NCI-H2029 (cell line): ENCODE measurements around the gene C1QTNF1.

Source experiments
- DNase-seq: peaks from one replicate; lab custom pipeline; 2025; lab: John Stamatoyannopoulos, UW

Gene C1QTNF1, protein sequence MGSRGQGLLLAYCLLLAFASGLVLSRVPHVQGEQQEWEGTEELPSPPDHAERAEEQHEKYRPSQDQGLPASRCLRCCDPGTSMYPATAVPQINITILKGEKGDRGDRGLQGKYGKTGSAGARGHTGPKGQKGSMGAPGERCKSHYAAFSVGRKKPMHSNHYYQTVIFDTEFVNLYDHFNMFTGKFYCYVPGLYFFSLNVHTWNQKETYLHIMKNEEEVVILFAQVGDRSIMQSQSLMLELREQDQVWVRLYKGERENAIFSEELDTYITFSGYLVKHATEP

DNA sequence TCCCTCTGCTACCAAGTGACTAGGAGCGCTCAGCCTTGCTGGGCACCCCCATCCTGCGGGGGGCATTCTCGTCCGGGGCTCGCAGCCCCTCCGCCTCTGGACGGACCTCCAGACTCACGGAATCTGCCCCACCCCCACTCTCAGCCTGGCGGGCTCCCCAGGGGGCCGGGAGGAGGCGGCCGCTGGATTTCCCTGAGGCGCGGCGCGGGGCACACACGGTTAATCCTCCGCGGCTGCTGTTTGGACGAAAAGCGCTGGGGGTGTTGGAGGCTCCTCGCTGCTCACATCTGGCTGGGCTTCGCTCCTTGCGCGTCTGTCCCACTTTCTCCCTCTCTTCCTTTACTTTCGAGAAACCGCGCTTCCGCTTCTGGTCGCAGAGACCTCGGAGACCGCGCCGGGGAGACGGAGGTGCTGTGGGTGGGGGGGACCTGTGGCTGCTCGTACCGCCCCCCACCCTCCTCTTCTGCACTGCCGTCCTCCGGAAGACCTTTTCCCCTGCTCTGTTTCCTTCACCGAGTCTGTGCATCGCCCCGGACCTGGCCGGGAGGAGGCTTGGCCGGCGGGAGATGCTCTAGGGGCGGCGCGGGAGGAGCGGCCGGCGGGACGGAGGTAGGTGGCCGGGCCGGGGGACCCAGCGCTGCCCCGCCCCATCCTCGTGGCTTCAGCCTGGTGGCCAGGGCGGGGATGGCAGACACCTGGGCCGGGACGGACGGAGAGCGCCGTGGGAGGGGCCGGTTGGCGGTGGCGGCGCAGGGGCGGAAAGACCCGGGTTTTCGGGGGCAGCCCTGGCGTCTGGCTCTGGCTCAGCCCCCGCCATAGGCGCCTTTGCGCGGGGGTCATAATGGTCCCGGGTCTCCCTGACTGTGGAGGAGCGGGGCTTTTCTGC lies at the start of gene C1QTNF1:
Gene C1QTNF1, plus strand, starts transcription at position 284 of the 886 bp plus-strand sequence. CDS start 19,800 bp downstream, outside the sequence.
- DNase-seq: no peak

DNA sequence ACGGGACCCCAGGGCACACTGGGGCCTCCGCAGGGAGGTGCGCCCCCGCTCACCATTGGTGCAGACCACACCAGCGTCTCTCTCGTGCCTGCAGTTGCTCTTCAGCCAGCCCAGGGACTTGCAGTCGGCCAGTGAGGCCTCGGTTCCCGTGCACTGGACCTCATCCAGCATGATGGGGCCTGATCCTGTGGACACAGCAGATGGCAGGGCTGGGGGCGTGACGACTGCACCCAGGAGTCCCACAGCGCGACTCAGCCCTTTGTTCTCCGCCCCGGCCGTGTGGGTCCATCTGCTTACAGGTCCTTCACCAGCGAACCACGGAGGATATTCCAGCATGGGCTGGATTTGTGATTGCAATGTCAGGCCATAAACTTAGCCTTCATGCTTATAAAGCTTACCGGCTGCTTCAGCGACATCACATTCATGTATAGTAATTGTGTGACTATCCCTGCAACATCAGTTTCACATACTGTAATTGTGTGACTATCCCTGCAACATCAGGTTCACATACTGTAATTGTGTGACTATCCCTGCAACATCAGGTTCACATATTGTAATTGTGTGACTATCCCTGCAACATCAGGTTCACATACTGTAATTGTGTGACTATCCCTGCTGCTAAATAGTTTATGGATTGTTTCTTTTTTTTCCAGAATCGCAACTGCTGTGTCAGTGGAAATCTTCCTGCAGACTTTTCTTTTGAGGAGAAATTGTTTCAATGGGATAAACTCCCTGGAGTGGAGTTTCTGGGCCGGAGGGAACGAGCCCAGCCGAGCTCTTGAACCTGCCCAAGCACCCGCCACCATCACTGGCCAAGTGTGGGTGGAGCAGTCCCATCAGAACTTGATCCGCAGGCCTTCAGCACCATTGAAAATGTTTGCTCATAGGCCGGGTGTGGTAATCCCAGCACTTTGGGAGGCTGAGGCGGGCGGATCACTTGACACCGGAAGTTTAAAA lies 49.1 kb upstream of the C1QTNF1 start:
- DNase-seq: peak; percentile 58

DNA sequence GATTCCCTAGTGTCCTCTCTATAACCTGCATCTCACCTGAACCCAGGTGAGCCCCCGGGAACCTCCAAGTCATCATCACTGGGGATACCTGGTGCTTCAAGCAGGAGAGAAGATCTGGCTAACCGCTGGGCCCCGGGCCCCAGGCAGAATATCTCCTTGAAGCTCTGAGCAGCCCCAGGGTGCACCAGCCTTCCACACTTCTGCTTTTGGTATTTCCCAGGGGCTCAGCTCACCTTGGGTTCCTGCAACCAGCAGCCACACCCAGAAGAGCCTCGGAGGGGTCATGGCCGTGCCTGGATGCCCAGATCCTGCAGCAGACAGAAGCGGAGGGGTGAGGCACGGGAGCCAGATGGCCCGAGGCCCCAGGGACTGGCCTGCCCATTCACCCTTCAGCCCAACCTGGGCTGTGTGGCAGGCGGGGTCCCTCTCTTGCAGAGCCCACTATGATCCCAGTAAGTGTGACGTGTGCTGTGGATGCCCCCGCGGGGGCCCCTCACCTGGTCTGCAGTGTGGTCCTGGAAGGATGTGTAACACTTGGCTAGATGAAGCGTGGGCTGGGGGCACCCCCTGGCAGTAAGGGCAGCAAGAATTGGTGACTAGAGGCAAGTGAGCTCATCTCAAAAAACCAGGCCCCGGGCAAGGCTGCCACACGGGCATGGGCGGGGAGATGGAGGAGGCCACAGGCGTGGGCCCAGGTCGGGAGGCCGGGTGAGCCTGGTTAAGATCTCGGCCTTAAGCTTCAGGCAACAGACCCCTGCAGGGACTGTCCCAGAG lies 46.9 kb upstream of the C1QTNF1 start:
- no peak for DNase-seq

DNA sequence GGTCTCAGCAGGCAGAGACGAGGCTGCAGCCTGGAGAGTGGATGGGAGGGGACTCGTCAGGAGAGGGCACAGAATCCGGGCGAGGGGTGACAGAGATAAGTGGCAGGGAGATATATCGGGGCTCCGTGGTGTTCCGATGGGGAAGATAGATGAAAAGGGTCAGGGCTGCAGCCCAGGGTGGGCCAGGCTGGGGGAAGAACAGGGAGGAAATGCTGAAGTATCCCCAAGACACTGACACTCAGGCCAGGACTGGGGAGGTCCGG lies 46.4 kb upstream of the C1QTNF1 start:
- DNase-seq: no peak

DNA sequence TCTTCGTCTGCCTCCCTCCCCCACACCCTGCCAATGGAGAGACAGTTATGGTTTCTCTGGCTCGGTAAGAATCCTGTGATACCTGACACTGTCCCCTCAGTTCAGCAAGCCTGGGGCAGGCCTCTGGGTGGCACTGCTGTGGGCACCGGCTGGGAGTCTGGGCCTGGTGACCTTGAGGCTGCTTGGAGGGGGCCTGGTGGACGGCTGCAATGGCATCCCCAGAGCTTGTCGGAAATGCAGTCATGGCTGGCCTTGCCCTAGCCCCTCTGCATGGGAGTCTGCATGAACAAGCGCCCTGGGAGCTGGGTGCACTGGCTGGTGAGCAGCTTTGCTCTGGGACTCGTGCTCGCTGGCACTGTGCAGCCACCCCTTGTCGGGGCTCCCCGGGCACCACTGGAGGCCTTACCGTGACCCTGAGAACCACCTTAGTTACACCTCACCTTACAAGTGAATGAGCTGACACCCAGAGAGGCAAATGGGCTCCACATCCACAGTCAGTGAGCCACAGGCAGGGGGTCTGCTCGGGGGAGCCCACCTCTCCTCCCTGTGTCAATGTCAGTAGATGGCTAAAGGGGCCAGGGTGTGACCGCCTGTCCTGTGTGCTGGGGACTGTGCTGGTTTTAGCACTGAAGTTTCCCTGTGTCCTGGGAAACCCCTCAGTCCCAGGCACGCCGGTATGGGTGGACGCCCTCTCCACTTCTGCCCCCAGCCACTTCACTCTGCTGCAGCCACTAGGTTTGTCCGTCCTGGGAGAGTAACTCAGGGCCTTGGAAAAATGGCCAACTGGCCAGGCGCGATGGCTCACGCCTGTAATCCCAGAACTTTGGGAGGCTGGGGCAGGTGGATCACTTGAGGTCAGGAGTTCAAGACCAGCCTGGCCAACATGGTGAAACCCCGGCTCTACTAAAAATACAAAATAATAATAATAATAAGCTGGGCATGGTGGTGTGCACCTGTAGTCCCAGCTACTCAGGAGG lies 45.7 kb upstream of the C1QTNF1 start:
- DNase-seq: peak; percentile 28

DNA sequence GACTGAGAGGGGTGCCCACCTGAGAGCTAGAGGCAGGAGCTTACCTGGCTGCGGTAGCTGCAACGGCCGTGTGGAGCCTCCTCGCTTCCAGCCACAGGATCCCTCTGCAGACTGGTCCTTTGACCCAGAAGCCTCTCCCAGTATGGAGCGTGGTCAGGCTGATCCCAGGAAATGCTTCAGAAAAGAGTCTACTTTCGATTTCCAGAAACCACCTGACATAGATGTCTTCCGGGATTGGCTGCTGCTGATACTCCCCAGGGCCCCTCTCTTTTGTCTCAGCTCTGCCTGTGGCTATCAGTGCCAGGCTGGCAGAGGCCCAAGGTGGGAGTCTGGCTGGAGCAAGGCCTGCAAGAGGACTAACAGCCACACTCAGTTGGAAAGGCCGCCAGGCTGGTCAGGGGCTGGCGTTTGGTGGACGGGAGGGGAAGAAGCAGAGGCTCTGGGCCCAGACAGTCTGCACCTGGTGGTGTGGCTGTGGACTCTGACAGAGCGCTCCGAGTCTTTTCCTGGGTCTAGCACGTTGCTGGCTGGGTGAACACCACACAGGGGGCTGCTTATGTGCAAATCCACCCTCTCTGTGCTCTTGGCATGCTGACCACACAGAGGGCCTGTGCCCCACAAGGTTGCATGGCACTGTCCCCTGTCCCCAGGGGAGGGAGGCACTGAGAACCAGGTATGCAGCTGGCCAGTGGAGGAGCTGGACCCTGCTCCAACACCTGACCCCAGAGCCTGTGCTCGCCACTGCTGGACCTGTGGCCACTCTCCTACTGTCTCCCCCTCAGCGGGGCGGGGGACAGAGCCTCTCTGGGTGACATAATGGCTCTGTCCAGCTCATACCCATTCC lies 44.0 kb upstream of the C1QTNF1 start, which contains the start of gene LGALS3BP:
Gene LGALS3BP, minus strand, starts transcription at position 144 of the 844 bp plus-strand sequence. CDS start 2,732 bp downstream, outside the sequence.
- peak; percentile 92 for DNase-seq

DNA sequence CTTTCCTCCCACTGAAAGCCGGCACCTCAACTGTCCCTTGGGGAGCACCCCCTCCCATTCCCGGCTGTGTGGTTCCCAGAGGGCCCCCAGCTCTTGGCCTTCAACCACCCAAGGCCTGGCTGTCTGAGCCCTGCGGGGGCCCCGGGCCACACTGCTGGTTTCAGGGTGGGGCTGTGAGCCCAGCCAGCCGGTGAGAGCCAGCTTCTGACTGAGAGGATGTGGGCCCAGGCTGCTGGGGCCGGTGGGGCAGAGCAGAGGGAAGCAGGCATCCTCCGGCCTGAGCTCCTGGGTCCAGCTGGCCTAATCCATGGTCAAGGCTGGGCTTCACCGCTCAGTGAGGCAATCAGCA lies 43.4 kb upstream of the C1QTNF1 start:
- no peak for DNase-seq

DNA sequence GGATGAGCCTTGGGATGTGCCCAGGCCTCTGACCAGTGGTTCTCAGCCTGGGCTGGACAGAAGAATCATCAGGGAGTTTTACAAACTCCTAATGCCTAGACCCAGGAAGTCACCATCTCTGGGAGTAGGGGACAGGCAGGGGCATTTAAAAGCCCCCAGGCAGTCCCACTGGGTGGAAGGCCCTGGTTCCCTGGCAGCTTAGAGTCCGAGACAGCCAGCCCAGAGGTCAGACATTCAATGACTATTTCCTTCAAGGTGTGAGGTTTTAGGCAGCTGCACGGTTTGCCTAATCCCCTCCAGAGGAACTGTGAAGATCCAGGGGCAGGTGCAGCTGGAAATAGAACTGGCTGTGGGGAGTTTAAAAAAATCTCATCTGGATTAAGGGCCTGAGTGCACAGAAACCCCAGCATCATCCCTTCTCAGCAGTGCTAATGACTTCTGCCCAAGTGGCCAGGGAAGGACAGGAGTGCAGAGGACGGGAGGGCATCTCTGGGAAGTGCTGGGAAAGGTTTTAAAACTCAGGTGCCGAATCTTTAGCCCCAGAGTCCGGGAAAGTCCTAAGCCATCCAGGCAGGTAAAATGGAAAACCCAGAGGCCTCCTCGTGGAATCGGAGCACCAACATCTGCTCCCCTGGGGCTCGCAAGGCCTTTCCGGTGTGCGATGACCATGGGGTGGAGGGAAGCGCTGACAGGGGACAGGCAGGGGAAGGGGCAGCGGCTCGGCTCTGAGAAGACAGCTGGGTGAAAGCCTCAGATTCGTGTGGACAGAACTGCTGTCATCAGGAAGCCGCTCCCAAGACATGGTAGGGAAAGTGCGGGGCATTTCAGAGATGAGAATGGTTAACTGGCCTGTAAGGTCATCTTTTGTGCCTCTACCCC lies 42.7 kb upstream of the C1QTNF1 start:
- no peak for DNase-seq

DNA sequence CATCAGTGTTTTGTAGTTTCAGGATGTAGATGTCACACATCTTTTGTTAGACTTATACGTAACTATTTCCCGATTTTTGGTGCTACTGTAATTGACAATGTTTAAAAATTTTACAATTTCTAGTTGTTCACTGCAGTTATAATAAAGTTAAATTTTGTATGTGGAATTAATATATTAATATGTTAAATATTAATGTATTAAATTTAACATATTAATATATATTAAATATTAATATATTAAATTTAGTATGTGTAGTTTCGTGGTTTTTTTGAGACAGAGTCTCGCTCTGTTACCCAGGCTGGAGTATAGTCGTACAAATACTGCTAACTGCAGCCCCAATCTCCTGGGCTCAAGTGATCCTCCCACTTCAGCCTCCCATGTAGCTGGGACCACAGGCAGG lies 38.6 kb upstream of the C1QTNF1 start:
- no peak for DNase-seq

DNA sequence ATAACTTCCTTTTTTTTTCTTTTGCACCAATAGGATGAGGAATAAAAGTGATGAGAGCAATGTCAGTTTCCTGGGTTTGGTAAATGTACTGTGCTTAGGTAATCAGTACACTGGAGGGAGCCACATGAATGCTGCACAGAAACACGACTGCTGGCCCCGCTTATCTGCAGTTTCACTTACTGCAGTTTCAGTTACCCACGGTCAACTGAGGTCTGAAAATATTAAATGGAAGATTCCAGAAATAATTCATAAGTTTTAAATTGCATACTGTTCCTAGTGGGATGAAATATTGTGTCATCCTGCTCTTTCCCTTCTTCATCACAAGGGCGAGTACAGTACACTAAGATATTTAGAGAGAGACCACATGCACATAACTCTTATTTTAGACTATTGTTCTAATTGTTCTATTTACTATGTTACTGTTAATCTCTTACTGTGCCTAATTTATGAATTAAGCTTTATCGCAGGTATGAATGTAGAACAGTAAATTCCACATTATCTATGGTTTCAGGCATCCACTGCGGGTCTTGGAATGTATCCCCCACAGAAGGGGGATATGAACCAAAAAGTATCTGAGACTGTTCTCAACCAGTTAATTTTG lies 37.8 kb upstream of the C1QTNF1 start:
- no peak for DNase-seq

DNA sequence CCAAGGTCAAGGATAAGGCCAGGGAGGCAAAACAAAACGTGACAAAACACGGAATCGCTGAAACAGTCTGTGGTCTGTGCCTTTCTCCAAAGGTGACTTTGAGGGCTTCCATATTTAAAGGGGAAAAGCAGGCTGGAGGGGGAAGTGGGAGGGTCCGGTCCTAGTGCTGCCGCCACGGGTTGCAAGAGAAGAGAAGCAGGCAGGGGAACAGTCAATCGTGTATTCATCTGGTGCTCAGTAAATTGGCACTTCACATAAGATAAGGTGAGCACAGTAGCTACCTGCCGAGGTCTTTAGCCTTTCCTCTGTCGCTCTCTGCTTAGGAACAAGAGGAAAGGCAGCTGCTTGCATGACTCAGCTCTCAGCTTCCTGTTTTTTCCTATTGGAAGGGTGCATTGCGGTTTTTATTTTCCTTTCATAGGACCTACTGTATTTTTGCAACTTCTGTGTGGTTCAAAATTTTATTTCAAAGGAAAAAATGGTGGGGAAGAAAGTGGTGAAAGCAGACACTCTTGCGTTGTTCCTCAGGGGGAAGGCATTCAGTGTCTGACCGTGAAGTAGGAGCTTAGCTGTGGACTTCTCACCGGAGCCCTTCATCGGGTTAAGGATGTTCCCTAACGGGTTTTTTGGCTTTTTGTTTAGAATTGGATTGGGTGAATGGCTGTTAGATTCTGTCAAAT lies 37.2 kb upstream of the C1QTNF1 start:
- DNase-seq: peak; percentile 41

DNA sequence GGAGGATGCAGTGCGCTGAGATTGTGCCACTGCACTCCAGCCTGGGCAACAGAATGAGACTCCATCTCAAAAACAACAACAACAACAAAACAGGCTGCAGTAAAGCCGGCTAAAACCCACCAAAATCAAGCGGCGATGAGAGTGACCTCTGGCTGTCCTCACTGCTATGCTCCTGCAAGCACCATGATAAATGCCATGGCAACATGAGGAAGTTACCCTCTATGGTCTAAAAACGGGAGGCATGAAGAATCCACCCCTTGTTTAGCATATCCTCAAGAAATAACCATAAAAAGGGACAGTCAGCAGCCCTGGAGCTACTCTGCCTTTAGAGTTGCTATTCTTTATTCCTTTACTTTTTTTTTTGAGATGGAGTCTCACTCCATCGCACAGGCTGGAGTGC lies 35.8 kb upstream of the C1QTNF1 start:
- DNase-seq: no peak

DNA sequence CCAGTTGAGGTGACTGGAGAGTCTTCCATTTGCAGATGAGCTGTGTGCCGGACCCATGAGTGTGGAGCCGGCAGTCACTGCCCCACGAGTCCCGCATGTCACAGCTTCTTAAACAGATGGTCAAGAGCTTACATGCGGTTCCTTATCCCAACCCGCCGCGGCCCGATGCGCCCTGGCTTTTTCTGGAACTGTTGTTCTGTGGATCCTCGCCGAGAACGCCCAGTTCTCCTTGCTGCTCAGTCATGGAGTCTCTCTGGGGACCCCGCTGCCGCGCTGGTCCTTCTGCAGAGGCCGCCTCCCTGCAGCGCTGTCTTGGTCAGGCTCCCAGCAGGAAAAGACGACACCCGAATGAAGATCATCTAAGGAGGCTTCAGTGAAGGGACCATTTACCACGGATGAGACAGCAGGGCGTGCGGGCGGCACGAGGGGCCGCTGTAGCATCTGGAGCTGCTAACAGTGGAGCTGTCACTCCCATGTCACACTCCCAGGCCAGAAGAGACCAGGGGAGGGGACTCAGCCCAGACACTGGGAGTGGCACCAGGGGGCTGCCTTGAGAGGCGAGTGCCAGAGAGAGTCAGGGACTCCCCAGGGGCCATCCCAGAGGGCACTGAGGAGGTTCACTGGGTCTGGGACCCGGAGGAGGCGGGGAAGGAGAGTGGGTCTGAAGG lies 33.5 kb upstream of the C1QTNF1 start:
- no peak for DNase-seq

DNA sequence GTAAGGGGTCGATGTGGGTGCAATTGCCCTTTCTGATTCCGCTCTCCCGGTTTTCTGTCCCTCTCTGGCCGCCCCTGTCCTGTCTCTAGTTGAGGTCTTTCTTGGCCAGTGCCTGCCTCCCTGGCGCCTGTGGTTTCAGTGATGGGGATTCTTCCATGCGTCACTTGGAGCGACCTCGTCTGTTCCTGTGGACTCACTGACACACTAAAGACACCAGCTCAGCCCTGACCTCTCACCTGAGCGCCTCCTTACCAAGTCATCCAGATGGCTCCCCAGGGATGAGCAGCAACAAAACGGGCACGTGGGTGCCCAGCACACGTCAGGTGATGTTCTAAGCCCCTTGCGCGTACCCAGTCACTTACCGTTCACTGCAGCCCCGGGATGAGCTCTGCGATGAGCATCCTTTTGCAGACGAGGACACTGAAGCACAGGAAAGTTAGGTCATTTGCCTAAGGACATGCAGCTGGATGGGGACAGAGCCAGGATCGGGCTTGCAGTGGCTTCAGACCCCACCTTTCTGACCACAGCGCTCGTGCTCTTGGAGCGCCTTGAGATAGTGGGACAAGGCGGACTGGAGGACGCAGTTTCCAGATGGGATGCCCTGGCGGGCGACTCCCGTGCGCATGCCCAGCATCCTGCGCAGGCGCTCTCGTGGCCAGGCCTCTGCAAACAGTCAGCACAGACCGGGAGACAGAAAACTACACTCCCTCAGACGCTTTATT lies 32.8 kb upstream of the C1QTNF1 start:
- no peak for DNase-seq

DNA sequence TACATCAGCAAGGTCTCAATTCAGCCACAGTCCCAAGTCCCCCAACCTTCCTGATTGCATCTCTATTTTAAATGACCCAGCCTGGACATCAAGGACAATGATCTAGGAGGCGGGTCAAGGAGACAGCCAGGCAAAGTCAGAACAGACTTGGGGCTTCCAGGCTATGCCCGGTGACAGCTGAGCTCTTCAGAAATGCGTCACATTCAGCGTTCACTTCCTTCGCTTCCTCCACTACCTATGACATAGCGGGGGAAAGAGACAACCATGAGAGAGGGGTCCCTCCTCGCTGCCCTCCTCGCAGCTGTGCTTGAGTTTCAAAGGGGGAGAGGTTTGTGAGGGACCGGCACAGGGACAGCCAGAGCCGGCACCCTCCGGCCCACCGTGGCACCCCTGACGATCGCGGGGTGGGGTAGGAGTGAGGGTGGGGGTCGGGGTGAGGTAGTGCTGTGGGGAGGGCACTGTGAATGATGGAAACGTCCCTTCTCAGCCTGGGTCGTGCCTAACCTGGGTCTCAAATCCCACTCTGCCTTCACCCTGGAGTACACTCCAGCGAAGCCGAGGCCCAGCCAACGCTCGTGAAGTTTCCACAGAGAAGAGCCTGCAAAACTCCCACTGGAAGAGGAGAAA lies 31.9 kb upstream of the C1QTNF1 start:
- DNase-seq: no peak
